HG02884 (cell line): ENCODE measurements around the gene DAPK2.

ENCODE experiments used
- ATAC-seq: cut with Tn5 transposase; IDR thresholded peaks from one replicate; pipeline ENCODE4 v1.9.1; 2021; ENCODE audit warnings: mild to moderate bottlenecking, moderate library complexity; ENCODE audit not compliant: unreplicated experiment

Gene DAPK2

DNA sequence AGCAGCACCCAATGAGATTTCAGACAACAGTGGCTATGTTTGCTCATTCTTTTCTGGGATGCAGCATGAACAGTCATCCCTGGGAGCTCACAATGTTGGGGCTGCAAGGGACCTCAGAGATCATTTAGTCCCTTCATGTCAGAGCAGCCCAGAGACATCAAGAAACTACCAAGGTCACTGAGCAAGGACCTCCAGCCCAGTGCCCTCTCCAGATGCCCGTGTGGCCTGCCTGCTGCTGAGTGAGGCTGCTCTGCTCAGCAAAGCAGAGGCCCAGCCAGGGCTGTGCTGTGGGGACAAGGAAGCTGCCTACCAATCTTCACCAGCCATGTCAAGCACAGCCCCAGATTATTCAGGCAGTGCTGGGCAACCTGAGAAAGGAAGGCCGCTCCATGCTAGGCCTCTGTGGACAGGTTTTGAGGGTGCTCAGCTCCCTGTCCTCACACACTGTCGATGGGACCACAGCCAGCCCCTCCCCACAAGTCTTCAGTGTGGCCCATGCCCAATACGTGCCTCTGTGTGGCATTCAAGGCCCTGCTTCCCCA, 99.7 kb downstream of the DAPK2 start:
- no peak for ATAC-seq

DNA sequence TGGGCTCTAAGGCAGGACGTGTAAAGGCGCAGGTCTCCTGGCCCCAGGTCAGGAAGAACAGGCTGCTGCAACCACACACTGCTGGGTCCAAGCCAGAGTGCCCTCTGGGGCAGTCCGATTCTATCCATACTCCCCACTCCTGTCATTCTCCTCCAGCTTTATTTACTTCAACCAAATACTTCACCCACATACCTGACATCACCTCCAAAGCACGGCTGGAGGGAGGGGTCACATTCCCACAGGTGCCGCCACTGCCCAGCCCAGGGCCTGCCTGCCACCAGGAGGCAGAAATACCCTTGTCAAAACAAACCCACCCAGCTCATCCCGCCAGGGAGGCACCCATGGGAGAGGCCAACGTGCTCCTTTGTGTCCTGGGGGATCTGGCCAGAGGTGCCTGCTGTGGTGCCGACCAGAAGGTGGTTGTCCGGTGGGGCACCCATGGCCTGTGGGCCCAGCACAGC, 100.4 kb downstream of the DAPK2 start:
- no peak for ATAC-seq

DNA sequence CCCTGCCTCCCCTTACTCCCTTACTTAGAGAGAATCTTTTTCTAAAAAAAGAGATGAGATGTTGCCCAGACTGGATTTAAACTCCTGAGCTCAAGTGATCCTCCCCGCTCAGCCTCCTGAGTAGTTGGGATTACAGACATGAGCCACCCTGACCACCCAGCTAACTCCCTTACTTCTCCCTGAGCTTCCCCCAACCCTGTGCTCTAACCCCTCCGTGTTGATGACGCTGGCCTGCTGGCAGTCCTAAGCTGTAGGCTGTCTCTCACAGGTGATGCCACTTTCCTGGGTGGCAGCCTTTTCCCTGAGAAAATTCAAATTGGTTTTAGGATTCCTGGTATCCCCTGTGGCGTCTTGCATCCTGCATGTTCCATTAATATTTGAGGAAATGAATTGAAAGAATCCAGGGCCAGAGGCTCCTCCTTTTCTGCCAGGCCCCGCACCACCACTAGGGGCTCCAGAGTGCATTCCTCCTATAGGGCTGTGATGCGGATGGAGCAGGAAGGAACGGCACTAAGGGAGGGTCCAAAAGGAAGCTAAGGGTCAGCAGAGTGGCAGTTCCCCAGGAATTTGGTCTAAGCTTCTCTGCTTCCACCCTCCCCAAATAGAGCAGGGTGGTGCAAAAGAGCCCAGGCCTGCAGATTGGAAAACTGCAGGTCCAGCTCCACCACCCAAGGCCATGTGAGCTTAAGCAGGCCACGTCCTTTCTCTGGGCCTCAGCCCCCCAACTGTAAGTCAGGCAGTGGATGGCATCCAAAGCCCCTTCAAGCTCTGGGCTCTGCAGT, 101.1 kb downstream of the DAPK2 start:
- no peak for ATAC-seq

DNA sequence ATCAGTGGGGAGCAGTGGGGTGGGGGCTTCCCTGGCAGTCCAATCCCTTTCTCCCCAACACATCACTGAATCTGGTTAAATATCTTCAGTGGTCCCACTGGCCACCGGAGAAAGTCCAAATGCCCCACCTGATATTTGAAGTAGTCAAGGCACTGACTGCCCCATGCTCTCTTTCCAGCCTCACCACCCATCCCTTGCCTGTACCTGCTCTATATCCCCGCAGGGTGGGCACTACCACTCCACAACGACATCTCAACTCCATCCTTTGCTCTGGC, 101.7 kb downstream of the DAPK2 start:
- no peak for ATAC-seq

DNA sequence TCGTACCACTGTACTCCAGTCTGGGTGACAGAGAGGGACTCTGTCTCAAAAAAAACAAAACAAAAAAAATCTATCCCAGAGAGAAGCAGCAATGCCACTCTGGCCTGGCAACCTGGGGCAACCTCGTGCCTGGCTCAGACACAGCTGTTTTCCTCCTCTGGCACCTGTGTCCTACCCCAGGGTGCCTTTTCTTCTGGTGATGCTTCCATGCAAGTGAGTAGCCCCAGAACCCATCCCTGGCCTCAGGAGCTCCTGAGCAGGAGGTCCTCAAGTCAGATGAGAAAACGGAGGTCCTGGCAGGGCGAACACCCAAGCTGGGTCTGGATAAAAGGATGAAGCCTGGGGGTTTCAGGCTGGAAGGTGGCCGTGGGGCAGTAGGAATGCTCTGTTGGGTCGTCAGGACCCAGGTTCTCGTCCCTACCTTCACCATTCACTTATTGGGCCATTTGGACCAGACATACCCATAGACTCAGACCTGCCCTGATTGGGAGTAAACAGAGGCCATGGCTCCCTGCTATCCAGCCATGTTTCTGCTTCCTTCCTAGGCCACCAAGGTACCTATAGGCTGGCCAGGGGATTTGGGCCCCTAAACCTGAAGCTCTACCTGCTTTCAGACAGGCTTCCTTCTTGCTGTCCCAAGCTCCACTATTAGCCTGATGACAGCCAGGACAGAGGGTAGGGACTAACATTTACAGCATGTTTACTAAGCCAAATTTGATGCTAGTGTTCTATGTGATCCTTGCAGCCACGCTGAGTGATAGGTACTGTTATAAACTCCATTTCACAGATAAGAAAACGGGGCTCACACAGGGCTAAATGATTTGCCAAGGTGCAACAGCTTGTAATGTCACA, 102.2 kb downstream of the DAPK2 start:
- no peak for ATAC-seq

DNA sequence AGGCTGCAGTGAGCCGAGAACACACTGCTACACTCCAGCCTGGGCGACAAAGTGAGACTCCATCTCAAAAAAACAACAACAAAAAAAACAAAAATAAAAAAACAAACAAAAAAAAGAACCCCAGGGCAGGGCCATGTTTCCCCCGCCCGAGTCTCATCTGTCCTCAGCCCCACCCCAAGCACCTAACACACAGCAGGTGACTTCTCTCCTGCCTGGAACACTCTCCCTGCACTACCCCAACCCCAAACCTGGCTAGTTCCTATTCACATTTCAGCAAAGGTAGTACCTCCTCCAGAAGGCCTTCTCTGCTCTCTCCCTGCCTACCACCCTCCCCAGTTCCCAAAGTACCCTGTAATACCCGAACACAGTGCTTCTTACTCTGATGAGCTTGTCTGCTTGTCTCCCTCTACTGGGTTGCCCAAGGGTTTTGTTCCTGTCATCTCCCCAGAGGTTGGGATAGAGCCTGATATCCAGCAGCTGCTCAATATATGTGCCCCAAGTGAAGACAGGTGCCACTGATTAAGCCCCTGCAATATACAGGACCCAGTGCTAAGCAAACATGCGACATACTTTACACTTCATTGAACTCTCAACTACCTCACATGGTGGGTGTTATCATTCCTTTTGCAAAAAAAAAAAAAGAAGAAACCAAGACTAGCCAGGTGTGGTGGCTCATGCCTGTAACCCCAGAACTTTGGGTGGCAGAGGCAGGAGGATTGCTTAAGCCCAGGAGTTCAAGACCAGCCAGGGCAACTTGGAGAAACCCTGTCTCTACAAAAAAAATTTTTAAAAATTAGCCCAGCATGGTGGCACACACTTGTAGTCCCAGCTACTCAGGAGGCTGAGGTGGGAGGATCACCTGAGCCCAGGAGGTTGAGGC, 103.6 kb downstream of the DAPK2 start:
- ATAC-seq, result no peak

DNA sequence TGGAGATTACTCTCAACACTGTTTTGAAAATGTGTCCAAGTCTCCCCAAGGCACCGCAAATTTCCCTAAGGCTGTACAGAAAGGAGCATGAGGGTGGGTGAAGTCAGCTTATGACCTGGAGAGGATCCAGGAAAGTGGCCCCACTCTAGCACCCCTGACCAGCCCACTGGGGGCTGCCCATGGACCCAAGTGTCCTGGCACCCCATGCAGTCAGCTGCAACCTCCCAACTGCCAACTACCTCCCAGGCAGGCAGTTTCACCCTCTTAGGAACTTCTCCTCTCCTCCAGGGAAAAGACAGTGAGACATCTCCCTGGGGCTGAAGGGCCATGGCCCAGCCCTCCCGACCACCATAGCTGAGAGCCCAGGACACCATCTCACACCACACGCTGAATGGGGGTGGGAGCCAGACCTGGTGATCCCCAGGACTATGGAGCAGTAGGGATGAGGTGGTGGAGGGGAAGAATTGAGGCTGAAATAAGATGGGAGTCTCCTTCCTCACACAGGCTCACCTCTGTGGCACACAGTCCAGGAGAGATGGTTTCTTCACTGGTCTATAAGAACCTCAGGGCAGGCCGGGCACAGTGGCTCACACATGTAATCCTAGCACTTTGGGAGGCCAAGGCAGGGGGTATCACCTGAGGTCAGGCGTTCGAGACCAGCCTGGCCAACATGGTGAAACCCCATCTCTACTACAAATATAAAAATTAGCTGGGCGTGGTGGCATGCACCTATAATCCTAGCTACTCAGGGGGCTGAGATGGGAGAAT, 104.4 kb downstream of the DAPK2 start:
- ATAC-seq, result no peak

DNA sequence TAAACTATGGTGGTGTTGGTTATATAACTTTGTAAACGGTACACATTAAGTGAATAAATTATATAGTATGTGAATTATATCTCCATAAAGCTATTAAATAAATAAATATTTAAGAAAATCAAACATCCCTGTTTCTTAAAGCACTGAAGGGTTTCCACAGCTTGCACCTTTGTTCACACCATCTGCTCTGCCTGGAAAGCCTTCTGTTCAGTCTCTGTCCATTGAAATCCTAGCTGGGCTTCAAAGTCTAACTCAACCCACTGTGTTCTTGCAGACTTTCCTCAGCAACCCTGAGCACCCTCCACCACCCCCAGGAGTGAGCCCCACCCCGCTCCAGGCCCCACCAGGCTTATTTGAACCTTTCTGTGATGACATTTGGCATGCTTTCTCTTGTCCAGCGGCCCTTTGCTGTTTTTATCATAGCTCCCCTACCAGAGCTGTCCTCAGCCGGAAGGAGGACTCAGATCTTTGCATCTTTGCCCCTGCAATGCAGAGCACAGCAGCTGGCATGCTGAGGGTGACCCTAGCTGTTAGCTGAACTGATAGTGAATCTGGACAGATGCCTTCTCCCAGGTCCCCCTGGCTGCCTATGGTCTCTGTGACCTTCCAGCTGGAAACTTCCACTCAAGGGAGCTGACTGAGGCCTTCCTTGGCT, 105.2 kb downstream of the DAPK2 start:
- no peak for ATAC-seq

DNA sequence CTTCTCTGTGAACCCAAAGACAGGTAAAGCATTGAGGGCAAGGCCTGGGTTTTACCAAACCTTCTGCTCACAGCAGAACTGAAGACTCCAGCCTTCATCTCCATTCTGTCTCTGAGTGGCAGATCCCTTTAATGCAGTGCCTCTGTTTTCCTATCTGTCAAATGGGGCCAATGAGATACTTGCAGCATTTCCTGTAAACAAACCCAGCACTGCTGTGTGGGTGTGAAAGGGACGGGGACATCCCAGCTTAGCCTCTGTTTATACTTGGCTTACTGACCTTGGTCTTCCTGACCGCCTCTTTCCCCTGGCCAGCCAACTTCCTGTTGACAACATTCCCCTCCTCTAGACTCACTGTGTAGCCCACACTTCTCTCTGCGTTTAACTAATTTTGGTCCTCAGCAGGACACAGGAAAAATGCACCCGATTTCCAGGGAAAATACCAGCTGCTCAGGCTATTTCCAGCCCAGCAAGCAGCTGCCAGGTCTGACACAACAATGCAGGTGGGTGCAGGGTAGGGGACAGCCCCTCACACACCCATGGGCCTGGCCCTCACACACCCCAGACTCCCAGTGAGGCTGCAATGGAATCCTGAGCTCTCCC, 106.7 kb downstream of the DAPK2 start:
- no peak for ATAC-seq

DNA sequence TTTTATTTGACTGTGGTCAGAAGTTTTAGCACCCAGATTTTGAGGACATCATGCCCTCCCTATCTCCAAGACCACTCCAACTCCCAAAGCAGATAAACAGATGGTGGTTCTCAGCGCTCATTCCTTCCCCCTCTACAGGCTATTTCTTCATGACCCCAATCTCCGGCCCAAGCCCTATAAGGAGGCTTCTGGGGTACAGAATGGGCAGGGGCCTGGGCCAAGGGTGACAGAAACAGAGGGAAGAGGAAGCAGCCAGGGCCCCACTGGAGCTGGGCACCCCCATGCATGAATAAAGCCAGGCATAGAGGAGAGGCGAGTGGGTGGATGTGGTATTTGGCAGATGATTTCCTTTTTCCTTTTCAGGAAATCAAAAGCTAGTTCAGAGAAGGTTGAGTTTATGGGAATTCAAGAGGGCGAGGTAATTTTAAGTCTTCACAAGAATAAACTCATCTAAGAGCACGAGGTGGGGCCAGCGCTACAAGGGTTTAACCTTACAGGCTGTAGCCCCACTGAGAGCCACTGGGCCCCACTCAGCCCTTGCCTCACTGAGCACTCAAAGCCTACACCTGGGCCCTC, 107.7 kb downstream of the DAPK2 start:
- ATAC-seq, result no peak

DNA sequence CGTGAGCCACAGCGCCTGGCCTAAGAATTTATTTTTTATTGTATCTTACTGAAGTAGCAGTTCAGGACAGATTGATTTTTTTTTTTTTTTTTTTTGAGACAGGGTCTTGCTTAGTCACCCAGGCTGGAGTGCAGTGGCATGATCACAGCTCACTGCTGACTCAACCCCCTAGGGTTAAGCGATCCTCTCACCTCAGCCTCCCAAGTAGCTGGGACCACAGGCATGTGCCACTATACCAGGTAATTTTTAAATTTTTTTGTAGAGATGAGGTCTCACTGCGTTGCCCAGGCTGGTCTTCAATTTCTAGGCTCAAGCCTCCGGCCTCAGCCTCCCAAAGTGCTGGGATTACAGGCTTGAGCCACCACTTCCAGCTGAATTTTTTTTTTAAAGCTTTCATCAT, 112.8 kb downstream of the DAPK2 start:
- ATAC-seq, result no peak

DNA sequence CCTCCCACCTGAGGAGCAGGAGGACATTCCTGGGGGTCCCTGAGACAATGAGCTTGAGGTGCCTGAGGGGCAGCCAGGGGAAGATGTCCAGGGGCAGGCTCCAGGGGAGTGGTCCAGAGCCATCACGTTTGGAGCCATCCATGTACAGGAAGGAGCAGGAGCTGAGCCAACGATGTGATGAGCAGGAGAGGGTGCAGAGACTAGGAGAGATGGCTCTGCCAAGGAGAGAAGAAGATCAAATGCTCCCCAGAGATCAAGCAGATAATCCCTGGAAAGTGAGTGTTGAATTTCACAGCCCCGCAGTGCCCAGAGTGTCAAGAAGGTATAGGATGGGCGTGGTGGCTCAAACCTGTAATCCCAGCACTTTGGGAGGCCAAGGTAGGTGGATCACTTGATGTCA, 114.7 kb downstream of the DAPK2 start:
- no peak for ATAC-seq

DNA sequence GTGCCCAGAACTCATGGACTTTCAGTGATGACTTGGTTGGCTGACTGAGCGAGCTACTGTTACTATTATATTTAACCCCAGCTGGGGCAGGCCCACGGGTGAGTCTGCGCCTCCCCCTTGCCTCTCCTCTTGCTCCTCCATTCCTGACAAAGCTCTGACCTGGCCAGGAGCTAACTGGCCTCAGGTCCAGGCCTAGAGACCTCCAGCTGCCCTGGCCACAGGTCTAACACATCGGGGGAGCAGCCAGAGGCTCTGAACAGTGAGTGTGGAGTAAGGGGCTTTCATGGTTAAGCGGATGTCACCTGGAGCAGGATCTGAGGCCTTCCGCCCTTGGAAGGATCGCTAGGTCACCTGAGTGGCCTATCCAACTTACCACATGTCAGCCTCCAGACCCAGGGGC, 116.3 kb downstream of the DAPK2 start:
- ATAC-seq, result no peak

DNA sequence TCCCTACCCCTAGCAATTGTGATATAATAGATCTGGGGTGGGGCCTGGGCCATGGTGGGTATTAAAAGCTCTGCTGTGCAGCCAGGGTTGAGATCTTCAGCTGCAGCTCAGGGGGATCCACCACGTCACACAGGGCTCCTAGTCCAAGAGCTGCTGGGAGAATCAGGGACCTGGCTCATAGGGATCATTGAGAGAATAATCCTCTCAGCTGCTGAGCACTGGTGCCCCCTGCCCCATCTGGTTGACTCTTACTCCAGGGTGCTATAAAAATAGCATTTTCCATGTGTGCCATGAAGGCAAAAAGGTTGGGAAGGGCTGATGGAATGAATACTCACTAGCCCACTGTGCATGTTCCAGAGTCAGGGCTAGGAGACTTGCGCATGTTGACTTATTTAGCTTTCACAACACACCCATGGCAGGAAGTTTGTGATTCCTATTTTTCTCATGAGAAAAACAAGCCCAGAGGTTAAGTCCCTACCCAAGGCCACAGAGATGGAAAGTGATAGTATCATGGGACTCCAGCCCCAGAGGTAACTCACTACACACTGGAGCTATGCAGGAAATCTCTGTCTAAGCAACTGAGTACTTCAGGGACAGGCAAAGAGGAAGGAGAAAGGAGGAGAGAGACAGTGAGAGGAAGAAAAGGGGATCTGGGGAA, 118.0 kb downstream of the DAPK2 start:
- ATAC-seq, result no peak

DNA sequence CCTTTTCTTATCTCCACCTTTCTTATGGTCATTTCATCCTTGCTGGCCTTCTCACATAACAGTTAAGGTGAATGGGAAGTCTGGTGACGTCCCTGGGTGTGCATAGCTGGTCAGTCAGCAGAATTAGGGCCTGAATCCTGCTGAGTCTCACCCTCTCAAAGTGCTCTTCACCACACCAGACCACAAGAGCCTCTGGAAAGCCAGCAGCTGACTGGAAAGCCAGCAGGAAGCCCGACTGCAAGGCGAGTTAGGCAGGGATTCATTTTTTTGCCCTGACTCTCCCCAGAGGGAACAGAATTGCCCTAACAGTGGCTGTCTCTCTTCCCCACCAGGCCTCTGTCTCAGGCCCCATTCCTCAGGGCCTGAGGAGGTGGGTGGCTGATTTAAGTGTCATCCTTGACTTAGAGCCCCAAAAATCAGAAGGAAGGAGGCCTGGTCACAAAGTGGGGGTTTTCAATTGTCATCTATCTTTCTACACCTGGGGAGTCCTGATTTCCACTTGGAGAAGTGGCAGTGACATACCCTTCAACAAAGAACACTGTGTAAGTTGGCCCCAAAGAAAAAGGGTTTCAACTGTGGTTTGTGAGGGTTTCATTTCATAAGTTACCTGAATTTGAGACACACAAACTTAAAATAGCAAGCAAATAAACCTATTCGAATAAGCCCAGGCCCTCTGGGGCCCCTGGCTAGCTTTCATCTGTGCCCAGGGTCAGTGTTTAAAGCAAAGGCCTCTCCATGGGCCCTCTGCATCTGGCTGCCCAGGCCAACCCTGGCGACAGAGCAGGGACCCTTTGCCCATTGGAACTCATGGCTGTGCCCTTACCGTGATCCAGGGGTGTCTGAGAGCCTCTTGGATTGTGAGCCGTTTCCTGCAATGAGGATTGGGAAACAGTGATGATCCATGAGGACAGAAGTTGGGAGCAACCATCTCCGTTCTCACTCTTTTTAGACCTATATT, 122.0 kb downstream of the DAPK2 start:
- ATAC-seq, result no peak

DNA sequence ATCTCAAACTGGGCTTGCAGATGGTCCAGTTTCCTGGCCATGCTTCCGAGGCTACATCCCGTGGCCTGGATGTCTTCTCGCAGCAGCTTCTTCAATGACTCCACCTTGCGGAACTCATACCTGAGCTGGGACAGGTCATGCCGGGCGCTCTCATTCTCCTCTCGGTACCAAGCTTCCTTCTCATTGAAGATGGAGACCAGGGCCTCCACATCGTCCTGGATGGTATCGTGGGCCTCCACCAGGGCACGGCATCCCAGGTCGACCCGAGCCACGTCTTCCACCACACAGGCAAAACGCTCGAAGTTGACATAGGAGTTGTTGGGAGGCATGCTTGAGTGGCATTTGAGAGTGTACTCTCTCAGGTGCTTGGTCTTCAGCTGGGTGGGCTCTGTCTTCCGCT, 123.4 kb downstream of the DAPK2 start:
- ATAC-seq, result no peak

DNA sequence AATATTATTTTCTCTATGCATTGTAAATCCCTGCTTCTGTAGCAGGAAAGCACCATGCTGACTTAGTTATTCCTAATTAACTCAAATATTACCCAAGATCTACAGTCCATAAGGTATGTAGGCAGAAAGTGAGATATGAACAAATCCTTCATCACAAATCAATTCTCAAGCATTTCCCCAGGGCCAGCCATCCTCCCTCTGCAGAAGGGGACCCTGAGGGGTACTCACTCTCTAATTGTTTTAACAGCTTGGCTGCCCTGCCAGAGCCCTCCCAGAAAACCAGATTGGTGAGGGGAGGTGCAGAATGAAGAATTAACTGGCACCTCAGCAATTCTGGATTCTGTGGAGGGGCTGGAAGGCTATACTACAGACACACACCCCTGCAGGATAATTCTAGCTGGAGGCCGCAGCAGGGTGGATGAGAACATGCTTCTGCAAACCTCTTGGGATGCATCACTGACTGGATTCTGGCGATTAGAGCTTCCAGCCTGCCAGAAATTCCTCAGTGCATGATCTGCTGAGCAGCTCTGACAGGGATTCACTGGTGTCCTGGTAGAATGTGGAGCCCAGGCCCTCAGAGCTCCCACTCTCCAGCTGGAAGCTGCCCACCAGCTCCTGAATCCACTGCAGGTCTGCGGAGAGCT, 123.9 kb downstream of the DAPK2 start:
- no peak for ATAC-seq
